Measurements from ENCODE around the gene WWOX. TPM values are rescaled to one million over a fixed set of nuclear protein-coding genes. Genes with fewer than 3 reads are reported as not detected.

WWOX gene
- polyA plus RNA-seq, 1 donor from 2014 or later = 25.6 TPM

- TF ChIP-seq RAD21 (conservative IDR thresholded peaks at IDR 0.05) (no peak), POLR2AphosphoS5 (IDR thresholded peaks at IDR 0.05) (no peak), TAF1 (IDR thresholded peaks at IDR 0.05; ENCODE audit: low read depth) (no peak), CTCF (IDR thresholded peaks at IDR 0.05; ENCODE audit: poor library complexity, severe bottlenecking) (no peak), MXI1 (conservative IDR thresholded peaks at IDR 0.05; ENCODE audit: poor library complexity, severe bottlenecking) (no peak), SMC3 (conservative IDR thresholded peaks at IDR 0.05; ENCODE audit: poor library complexity) (no peak), EZH2 (IDR thresholded peaks at IDR 0.05; ENCODE audit: borderline replicate concordance, insufficient read depth, low read length, poor library complexity, severe bottlenecking) (no peak), EP300 (conservative IDR thresholded peaks at IDR 0.05; ENCODE audit: poor library complexity, severe bottlenecking) (no peak)
- TF ChIP-seq, protein P1, sequence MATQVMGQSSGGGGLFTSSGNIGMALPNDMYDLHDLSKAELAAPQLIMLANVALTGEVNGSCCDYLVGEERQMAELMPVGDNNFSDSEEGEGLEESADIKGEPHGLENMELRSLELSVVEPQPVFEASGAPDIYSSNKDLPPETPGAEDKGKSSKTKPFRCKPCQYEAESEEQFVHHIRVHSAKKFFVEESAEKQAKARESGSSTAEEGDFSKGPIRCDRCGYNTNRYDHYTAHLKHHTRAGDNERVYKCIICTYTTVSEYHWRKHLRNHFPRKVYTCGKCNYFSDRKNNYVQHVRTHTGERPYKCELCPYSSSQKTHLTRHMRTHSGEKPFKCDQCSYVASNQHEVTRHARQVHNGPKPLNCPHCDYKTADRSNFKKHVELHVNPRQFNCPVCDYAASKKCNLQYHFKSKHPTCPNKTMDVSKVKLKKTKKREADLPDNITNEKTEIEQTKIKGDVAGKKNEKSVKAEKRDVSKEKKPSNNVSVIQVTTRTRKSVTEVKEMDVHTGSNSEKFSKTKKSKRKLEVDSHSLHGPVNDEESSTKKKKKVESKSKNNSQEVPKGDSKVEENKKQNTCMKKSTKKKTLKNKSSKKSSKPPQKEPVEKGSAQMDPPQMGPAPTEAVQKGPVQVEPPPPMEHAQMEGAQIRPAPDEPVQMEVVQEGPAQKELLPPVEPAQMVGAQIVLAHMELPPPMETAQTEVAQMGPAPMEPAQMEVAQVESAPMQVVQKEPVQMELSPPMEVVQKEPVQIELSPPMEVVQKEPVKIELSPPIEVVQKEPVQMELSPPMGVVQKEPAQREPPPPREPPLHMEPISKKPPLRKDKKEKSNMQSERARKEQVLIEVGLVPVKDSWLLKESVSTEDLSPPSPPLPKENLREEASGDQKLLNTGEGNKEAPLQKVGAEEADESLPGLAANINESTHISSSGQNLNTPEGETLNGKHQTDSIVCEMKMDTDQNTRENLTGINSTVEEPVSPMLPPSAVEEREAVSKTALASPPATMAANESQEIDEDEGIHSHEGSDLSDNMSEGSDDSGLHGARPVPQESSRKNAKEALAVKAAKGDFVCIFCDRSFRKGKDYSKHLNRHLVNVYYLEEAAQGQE (IDR thresholded peaks at IDR 0.05; ENCODE audit: borderline replicate concordance) = no peak
- H3K4me3 ChIP-seq (ENCODE audit: low read length) = no peak overlapping the region
- H3K27me3 ChIP-seq (ENCODE audit: insufficient read depth, low read depth, low read length) = no peaks in the 10 kb centered on the region
- no peak overlapping the region for H3K27ac ChIP-seq (ENCODE audit: low read length)
- no peaks in the 10 kb centered on the region for H3K9me3 ChIP-seq (ENCODE audit: low read length)
- H3K4me2 ChIP-seq (ENCODE audit: low read length) = no peak overlapping the region
- H3F3A ChIP-seq (ENCODE audit: insufficient read depth, low read length, poor library complexity, severe bottlenecking) = no peaks in the 10 kb centered on the region
- no peaks in the 10 kb centered on the region for H4K20me1 ChIP-seq (ENCODE audit: insufficient read depth)
- H2AFZ ChIP-seq (ENCODE audit: low read depth, low read length) = no peak overlapping the region
- H3K79me2 ChIP-seq (replicated peaks; ENCODE audit: insufficient read depth, low read length) = no peaks in the 10 kb centered on the region
- H3K9me2 ChIP-seq (ENCODE audit: insufficient read depth, low read length) = no peaks in the 10 kb centered on the region
- H3K9ac ChIP-seq (ENCODE audit: low read length) = no peak overlapping the region
- H3K36me3 ChIP-seq (ENCODE audit: insufficient read depth, low read length) = no peaks in the 10 kb centered on the region
Observed at GRCh38 chr16:78251115-78251514, 151.7 kb downstream of the WWOX start.

GRCh38 chr16:78252757-78253156, 153.3 kb downstream of the WWOX start:
- H2AFZ ChIP-seq (ENCODE audit: low read depth, low read length) = no peak overlapping the region
- H3K9ac ChIP-seq (ENCODE audit: low read length) = no peak overlapping the region
- no peak overlapping the region for H3K4me2 ChIP-seq (ENCODE audit: low read length)
- no peaks in the 10 kb centered on the region for H3K27me3 ChIP-seq (ENCODE audit: insufficient read depth, low read depth, low read length)
- H3K79me2 ChIP-seq (replicated peaks; ENCODE audit: insufficient read depth, low read length) = no peaks in the 10 kb centered on the region
- H3K9me2 ChIP-seq (ENCODE audit: insufficient read depth, low read length) = no peaks in the 10 kb centered on the region
- TF ChIP-seq MXI1 (conservative IDR thresholded peaks at IDR 0.05; ENCODE audit: poor library complexity, severe bottlenecking) (no peak), POLR2AphosphoS5 (IDR thresholded peaks at IDR 0.05) (no peak), EZH2 (IDR thresholded peaks at IDR 0.05; ENCODE audit: borderline replicate concordance, insufficient read depth, low read length, poor library complexity, severe bottlenecking) (no peak), EP300 (conservative IDR thresholded peaks at IDR 0.05; ENCODE audit: poor library complexity, severe bottlenecking) (no peak), CTCF (IDR thresholded peaks at IDR 0.05; ENCODE audit: poor library complexity, severe bottlenecking) (no peak), TAF1 (IDR thresholded peaks at IDR 0.05; ENCODE audit: low read depth) (no peak), SMC3 (conservative IDR thresholded peaks at IDR 0.05; ENCODE audit: poor library complexity) (no peak), RAD21 (conservative IDR thresholded peaks at IDR 0.05) (no peak)
- TF ChIP-seq, protein P1 (IDR thresholded peaks at IDR 0.05; ENCODE audit: borderline replicate concordance) = no peak
- H3K27ac ChIP-seq (ENCODE audit: low read length) = no peak overlapping the region
- H3F3A ChIP-seq (ENCODE audit: insufficient read depth, low read length, poor library complexity, severe bottlenecking) = no peaks in the 10 kb centered on the region
- no peak overlapping the region for H3K4me3 ChIP-seq (ENCODE audit: low read length)
- no peaks in the 10 kb centered on the region for H3K36me3 ChIP-seq (ENCODE audit: insufficient read depth, low read length)
- H4K20me1 ChIP-seq (ENCODE audit: insufficient read depth) = no peaks in the 10 kb centered on the region
- H3K9me3 ChIP-seq (ENCODE audit: low read length) = no peaks in the 10 kb centered on the region

Data from neural cell (in vitro differentiated cells).